Liver (tissue), 3 donors: ENCODE results near the gene DNAH6.

ENCODE experiments used
- FOXA1 ChIP-seq: IDR thresholded peaks from 2 replicates; pipeline ENCODE4 v1.6.1; 2016; ENCODE audit warnings: antibody characterized with exemption
- GABPA ChIP-seq, 2 donors: IDR thresholded peaks in 1 of 2; conservative IDR thresholded peaks in 1 of 2; 2 replicates each; pipeline ENCODE4 v1.6.1; 2016; ENCODE audit warnings: antibody characterized with exemption in 2 of 2, mild to moderate bottlenecking in 1 of 2, moderate library complexity in 1 of 2
- REST ChIP-seq: IDR thresholded peaks from 2 replicates; pipeline ENCODE4 v1.6.1; 2016; ENCODE audit warnings: antibody characterized with exemption, mild to moderate bottlenecking
- TF ChIP-seq, protein P1 (sequence below): fragments of 150-350 bp; IDR thresholded peaks from 2 replicates; pipeline ENCODE4 v1.5.1; 2017; ENCODE audit warnings: improper control_type of control experiment, low read depth, low read length; ENCODE audit not compliant: missing input control
- donor health status: healthy.
- donor health status: healthy.

- TF ChIP-seq FOXA1 (no peak), GABPA (IDR thresholded peaks at IDR 0.05 in 1 of 2, conservative IDR thresholded peaks at IDR 0.05 in 1 of 2) (no peak), REST (no peak)
- TF ChIP-seq, protein P1, sequence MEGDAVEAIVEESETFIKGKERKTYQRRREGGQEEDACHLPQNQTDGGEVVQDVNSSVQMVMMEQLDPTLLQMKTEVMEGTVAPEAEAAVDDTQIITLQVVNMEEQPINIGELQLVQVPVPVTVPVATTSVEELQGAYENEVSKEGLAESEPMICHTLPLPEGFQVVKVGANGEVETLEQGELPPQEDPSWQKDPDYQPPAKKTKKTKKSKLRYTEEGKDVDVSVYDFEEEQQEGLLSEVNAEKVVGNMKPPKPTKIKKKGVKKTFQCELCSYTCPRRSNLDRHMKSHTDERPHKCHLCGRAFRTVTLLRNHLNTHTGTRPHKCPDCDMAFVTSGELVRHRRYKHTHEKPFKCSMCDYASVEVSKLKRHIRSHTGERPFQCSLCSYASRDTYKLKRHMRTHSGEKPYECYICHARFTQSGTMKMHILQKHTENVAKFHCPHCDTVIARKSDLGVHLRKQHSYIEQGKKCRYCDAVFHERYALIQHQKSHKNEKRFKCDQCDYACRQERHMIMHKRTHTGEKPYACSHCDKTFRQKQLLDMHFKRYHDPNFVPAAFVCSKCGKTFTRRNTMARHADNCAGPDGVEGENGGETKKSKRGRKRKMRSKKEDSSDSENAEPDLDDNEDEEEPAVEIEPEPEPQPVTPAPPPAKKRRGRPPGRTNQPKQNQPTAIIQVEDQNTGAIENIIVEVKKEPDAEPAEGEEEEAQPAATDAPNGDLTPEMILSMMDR = no peak
These were observed 19.0 kb upstream of the DNAH6 start for GRCh38 chr2:84497285-84497684.
